ENCODE results near the gene PRXL2B. TPM values are rescaled to one million over a fixed set of nuclear protein-coding genes. Genes with fewer than 3 reads are reported as not detected.

PRXL2B gene
- total RNA-seq, 1 donor from 2014 or later = 8.2 TPM

- intact Hi-C loops (cut with micrococcal nuclease) = no loop called here
- DNase-seq = no peak
- peak overlapping the region; percentile 59 for H3K27ac ChIP-seq (replicated peaks)
Observed at GRCh38 chr1:2540816-2541492, 45.6 kb upstream of the PRXL2B start.

GRCh38 chr1:2541619-2542245, 44.8 kb upstream of the PRXL2B start:
- TF ChIP-seq CTCF (IDR thresholded peaks at IDR 0.05; ENCODE audit: borderline replicate concordance) = no peak
- no peaks in the 10 kb centered on the region for H3K9me3 ChIP-seq (replicated peaks)
- DNase-seq = peak; percentile 76
- no peak overlapping the region for H3K4me3 ChIP-seq
- peaks cover 69% of the 10 kb centered on the region for H3K4me1 ChIP-seq
- intact Hi-C loops (cut with micrococcal nuclease) = no loop called here
- H3K27me3 ChIP-seq (ENCODE audit: low read depth) = peaks cover 46% of the 10 kb centered on the region
- peak overlapping the region; percentile 59 for H3K27ac ChIP-seq (replicated peaks)
- no peaks in the 10 kb centered on the region for H3K36me3 ChIP-seq

More at GRCh38 chr1:2540816-2541492, 45.6 kb upstream of the PRXL2B start:
- no peaks in the 10 kb centered on the region for H3K9me3 ChIP-seq (replicated peaks)
- no peak for TF ChIP-seq CTCF (IDR thresholded peaks at IDR 0.05; ENCODE audit: borderline replicate concordance)
- H3K4me3 ChIP-seq = peak overlapping the region; percentile 29
- peaks cover 54% of the 10 kb centered on the region for H3K27me3 ChIP-seq (ENCODE audit: low read depth)
- no peaks in the 10 kb centered on the region for H3K36me3 ChIP-seq
- H3K4me1 ChIP-seq = peaks cover 61% of the 10 kb centered on the region

GRCh38 chr1:2542246-2542915, 44.2 kb upstream of the PRXL2B start:
- intact Hi-C loops (cut with micrococcal nuclease) = no loop called here
- no peak for DNase-seq
- peak overlapping the region; percentile 59 for H3K27ac ChIP-seq (replicated peaks)
- H3K4me1 ChIP-seq = peaks cover 75% of the 10 kb centered on the region
- TF ChIP-seq CTCF (IDR thresholded peaks at IDR 0.05; ENCODE audit: borderline replicate concordance) = no peak
- no peaks in the 10 kb centered on the region for H3K36me3 ChIP-seq
- no peaks in the 10 kb centered on the region for H3K9me3 ChIP-seq (replicated peaks)
- peaks cover 40% of the 10 kb centered on the region for H3K27me3 ChIP-seq (ENCODE audit: low read depth)
- H3K4me3 ChIP-seq = no peak overlapping the region

GRCh38 chr1:2543543-2544092, 43.0 kb upstream of the PRXL2B start:
- TF ChIP-seq CTCF (IDR thresholded peaks at IDR 0.05; ENCODE audit: borderline replicate concordance) = no peak
- peak overlapping the region; percentile 97 for H3K27ac ChIP-seq (replicated peaks)
- no peaks in the 10 kb centered on the region for H3K36me3 ChIP-seq
- peaks cover 86% of the 10 kb centered on the region for H3K4me1 ChIP-seq
- no peak for DNase-seq
- H3K27me3 ChIP-seq (ENCODE audit: low read depth) = peaks cover 32% of the 10 kb centered on the region
- intact Hi-C loops (cut with micrococcal nuclease) = no loop called here
- no peak overlapping the region for H3K4me3 ChIP-seq
- no peaks in the 10 kb centered on the region for H3K9me3 ChIP-seq (replicated peaks)

GRCh38 chr1:2544093-2544874, 42.3 kb upstream of the PRXL2B start:
- TF ChIP-seq CTCF (IDR thresholded peaks at IDR 0.05; ENCODE audit: borderline replicate concordance) = no peak
- Histone ChIP-seq H3K27me3 (ENCODE audit: low read depth) (peaks cover 25% of the 10 kb centered on the region), H3K36me3 (no peaks in the 10 kb centered on the region), H3K4me3 (peak overlapping the region; percentile 9), H3K27ac (replicated peaks) (peak overlapping the region; percentile 97), H3K4me1 (peaks cover 91% of the 10 kb centered on the region), H3K9me3 (replicated peaks) (no peaks in the 10 kb centered on the region)
- intact Hi-C loops (cut with micrococcal nuclease) = no loop called here
- DNase-seq = no peak
